GM23248 (cell line): ENCODE results near the gene C22orf42.
"Not testable (repeated sequence)": the region's sequence is repeated elsewhere in the genome, so short reads cannot be mapped to it uniquely, and the experiment has no call there.

Source experiments
- EZH2 ChIP-seq: fragments of 200-600 bp; sonication (generic); IDR thresholded peaks from 2 replicates; pipeline ENCODE4 v1.6.1; 2018; ENCODE audit warnings: antibody characterized with exemption, mild to moderate bottlenecking; ENCODE audit not compliant: insufficient read depth, poor library complexity, severe bottlenecking
- EZH2phosphoT487 ChIP-seq: fragments of 200-600 bp; sonication (generic); IDR thresholded peaks from 2 replicates; pipeline ENCODE4 v1.6.1; 2018; ENCODE audit warnings: antibody characterized with exemption, moderate library complexity, mild to moderate bottlenecking, low read depth; ENCODE audit not compliant: insufficient read depth

DNA sequence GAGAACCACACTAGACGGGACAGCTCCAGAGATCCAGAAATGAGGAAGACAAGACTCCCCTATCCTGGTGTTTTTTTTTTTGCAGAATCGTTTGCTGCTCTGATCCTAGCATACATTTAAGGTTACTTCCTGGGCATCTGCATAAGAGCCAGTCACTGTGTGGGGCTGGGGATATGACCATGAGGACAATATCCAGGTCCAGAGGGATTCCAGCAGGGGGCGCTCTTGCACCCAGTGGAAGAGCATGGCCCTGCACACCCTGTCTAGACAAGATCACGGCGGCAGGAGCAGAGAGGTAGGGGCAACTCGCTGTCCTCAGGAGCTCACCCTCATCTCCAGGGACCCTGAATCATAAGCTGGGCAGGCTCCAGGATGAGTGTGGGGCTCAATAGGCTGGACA is 18.4 kb downstream of the C22orf42 start:
- not testable (repeated sequence) for TF ChIP-seq EZH2, EZH2phosphoT487
